CD4-positive, alpha-beta T cell treated with Interleukin-6 for 4 hours (primary cell): ENCODE measurements around the gene MAPK8IP1.
"Not testable (repeated sequence)": the region's sequence is repeated elsewhere in the genome, so short reads cannot be mapped to it uniquely, and the experiment has no call there.

Source experiments
- DNase-seq: peaks from one replicate; pipeline ENCODE4 v3.0.0-alpha.2; 2020; ENCODE audit warnings: mixed read lengths

MAPK8IP1 gene

DNA sequence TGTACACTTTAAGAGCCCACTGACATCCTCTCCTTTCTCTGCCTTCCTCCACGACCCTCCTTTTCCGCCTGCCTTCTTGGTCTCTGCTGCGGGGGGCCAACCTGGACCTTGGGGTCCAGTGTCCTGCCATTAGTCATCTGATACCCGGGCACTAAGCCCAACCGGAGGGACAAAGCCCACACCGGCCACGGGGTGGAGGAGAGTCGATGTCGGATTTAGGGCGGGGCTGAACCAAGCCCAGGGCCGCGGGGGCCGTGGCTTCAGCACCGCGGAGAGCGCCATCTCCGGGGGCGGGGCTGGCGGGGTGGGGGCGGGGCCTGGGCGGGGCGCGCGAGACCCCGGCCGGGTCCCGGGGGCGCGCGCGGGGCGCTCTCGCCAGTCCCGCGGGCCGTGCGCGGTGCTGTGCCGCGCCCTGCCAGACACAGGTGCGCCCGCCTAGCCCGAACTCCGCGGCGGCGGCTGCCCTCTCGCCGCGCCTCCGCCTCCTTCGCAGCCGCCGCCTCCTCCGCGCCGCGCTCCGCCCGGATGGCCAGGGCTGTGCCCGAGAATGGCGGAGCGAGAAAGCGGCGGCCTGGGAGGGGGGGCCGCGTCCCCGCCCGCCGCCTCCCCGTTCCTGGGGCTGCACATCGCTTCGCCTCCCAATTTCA, at the start of gene MAPK8IP1:
Gene MAPK8IP1, plus strand, starts transcription at position 378 of the 647 bp plus-strand sequence. Its CDS starts 170 bp downstream, at position 548.
- peak; percentile 64 for DNase-seq

DNA sequence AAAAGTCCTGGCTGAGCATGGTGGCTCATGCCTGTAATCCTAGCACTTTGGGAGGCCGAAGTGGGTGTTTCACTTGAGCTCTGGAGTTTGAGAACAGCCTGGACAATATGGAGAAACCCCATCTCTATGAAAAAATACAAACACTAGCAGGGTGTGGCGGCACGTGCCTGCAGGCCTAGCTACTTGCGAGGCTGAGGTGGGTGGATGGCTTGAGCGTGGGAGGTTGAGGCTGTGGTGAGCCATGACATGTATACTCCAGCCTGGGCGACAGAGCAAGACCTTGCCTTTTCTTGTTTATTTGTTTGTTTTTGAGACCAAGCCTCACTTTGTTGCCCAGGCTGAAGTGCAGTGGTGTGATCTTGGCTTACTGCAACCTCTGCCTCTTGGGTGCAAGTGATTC, 46.2 kb upstream of the MAPK8IP1 start:
- no peak for DNase-seq

DNA sequence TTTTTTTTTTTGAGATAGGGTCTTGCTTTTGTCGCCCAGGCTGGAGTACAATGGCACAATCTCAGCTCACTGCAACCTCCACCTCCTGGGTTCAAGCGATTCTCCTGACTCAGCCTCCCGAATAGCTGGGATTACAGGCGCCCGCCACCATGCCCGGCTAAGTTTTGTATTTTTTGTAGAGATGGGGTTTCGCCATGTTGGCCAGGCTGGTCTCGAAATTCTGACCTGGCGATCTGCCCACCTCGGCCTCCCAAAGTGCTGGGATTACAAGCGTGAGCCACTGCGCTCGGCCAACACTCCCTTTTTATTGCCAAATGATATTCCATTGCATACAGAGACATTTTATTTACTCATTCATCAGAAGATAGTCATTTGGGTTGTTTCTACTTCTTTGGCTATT, 45.2 kb upstream of the MAPK8IP1 start:
- DNase-seq, result not testable (repeated sequence)

DNA sequence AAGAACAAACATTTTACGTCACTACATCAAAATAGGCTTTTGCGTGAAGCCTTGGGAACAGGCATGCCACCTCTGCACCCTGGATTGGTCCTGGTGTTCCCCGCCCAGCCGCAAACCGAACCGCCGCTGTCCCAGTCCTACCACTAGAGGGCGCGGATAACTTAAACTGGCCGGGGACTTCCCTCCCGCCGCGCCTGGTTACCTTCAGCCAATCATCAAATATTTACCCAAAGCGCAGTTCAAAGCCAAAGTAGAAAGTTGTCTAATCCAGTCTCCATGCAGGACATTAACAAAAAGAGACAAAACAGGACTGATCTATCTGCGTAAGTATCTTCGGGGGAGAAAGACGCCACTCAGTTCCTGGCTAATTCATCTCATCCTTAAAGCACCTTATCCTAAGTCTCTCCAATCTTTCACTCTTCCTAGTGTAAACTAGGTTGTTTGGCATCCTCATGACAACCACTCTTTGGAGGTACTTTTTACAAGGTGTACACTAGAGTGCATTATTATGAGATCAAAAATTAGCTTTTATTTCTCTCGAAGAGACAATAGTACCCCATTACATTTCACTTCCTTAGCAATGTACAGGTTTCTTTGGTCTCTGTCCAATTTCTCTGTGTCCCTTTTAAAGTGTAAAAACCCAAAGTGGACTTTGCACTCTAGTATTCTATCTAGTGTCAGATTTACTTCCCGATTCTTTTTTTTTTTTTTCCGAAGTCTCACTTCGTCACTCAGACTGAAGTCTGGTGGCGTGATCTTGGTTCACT, 42.1 kb upstream of the MAPK8IP1 start:
- peak; percentile 89 for DNase-seq

DNA sequence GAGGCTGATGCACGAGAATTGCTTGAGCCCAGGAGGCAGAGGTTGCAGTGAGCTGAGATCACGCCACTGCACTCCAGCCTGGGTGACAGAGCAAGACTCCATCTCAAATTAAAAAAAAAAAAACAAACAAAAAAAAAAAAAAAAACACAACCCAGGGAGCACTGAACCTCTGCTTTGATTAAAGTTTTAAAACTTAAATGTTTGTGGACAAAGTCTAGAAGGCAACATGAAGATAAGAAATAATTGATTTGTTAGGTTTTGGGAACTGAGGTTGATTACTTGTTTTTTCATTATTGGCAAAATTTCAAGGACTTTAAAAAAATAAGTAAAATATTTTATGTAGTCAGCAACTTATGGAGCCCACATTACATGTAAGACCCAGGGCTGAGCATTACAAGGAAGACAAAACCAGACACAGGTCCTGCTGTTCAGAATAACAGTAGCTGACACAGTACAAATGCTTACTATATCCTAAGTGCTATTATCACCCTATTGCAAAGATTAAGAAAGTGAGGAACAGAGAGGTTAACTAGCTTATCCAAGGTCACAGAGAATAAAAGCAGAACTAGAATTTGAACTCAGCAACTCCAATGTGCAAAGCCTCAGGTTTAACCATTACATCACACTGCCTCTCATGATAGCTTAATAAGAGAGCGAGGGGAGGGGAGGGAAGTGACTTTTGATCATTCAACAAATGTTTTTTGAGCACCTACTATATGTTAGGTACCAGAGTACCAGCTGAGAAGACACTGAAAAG, 40.5 kb upstream of the MAPK8IP1 start:
- DNase-seq, result no peak

DNA sequence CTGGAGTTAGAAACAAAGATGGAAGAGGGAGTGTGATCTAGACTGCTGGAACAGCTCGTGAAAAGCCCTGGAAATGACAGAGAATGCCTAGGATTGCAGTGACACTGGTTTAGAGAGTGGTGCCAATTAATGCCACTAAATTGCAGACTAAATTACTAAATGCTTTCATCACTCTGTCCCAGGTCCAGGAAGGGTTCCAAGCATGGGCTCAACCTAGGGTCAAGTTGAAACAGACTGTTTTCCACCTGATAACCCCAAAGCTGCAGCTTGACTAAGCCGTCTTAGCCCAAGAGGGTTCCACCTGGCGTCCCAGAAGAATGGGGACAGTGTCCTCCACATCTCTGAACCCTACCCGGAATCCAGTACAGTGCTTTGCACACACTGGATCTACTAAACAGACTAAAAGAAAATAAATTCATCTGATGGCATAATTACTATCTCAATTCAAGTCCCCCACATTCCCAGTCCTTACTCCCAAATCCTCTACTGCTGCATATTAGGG, 39.2 kb upstream of the MAPK8IP1 start:
- DNase-seq, result no peak

DNA sequence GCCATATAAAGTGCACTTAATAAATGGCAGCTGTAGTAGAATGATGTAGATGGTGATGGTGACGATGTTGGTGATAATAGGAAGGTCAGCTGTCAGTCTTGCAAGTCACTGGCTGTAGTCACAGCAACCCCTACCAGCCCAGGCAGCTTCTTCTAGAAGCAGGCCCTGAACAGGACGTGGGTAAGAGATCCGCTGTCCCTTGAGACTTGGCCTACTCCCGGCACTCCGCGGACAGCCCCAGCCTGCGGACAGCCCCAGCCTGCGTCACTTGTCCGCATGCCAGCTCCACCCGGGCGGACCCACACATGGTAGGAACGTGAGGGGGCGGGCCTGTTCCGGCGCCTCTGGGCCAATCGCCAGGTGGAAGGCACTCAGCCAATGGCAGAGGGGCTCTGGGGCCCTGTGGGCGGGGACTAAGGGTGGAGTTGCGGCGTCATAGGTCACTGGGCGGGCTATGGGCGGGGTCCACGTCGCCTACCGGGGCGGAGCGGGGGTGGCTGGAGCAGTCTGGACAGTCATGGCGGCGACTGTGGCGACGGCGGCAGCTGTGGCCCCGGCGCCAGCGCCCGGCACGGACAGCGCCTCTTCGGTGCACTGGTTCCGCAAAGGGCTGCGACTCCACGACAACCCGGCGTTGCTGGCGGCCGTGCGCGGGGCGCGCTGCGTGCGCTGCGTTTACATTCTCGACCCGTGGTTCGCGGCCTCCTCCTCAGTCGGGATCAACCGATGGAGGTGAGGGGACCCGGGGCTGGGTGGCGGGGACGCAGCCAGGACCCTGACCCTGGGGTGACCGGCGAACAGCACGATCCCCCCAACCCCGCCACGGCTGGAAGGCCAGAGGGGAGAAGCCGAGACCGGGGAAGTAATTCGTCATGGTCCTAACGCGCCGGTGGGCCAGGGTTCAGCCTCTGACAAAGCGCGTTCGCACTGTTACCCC, 38.2 kb upstream of the MAPK8IP1 start, which contains the start of gene CRY2:
Gene CRY2, plus strand, starts transcription at position 502 of the 937 bp plus-strand sequence. Its CDS starts 16 bp downstream, at position 518.
- peak; percentile 99 for DNase-seq

DNA sequence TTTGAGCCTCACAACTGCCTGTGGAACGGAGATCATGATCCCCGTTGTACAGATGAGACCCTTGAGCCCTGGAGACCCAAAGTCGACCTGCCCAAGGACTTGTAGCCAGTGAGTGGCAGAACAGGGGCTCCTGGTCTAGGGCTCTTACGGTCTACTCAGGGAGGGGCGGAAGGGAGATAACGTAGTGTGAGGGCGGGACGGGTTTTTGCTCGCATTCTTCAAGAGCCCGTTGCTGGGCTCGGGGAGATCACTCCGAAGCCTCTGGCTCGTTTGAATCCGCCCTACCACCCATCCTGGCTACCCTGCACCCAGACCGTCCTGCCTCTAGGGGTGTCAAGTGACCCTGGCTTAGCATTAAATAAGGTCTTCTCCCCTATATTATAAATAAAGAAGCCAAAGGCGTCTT, 37.5 kb upstream of the MAPK8IP1 start:
- peak; percentile 43 for DNase-seq

DNA sequence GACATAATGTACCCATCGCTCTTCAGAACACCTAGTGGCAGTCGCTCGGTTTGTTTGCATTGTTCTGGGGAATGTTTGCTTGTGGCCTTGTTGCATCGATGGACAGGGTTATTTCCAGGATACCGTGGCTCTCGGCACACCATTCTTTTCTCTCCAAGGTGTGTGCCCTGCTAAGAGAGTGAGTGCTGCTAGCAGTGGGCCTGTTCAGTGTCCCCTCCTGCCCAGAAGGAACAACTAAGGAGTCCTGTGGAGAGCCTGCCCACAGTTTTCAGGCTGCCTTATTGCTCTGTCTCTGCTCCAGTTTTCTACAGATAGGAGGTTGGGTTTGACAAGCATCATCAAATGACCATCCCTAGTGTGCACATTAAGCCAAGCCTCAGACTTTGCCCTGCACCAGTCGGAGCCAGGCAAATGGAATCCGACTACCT, 36.8 kb upstream of the MAPK8IP1 start:
- DNase-seq, result no peak

DNA sequence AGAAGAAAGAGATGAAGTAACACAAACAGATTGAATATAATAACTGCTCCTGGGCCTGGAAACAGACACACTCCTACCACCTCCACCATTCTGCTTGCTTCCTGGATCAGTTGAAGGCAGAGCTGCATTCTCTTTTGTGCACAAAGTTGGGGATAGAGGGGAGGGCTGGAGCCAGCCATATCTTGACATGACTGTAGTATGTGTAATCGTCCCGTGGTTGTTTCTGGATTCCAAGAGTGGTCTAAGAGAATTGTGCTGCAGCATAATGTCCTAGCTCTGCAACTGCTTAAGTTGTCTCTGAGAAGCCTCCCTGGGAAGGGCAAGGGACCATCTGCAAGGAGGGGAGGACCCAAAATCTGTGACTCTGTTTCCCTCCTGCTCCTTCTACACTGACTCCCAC, 35.0 kb upstream of the MAPK8IP1 start:
- DNase-seq, result no peak

DNA sequence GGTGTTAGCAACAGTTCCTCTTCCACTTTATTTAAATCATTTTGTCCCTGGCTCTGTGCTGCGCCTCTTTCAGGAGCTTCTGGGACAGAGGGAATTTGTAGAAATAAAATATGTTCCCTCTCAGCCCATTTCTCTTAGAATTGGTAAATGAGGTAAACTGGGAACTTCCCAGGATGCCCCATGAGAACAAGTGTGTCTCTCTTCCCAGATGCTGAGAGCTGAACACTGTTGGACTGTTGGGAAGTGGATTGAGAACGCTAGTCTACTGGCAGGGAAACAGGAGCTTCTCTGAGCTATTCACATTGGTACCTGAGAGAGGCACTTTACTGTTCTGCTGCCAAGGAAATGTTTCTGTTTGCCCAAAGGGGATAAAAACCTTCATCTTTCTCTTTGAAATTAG, 34.2 kb upstream of the MAPK8IP1 start:
- no peak for DNase-seq

DNA sequence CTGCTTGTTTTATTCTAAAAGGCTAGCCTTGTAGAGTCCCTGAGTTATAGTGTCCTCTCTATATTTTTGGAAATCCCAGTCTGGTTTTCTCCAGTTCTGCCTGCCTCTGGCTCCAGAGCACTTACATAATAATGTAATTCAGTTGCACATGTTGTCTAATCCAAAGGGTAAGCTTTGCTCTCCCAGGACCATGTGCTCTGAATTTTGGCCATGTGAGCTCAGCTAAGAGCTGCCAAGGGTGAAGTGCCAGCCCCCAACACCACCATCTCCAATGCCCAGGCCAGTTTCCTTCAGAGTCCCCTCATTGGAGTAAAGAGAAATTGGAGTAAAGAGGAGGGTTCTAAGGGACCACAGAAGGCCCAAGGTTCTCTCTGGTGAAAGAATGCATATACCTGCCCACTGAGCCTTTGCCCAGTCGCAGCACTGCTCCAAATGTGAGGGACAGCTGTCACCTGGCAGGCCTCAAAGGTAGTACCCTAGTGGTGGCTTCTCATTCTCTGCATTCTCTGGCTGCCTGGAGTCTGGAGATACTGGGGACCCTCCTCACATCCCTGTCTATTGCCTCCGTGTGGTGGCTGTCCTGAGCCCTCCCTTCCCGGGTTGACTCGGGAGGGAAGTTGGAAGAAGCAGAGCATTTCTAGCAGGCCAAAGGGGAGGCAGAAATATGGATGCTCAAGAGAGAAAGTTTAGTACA, 33.3 kb upstream of the MAPK8IP1 start:
- DNase-seq, result no peak

DNA sequence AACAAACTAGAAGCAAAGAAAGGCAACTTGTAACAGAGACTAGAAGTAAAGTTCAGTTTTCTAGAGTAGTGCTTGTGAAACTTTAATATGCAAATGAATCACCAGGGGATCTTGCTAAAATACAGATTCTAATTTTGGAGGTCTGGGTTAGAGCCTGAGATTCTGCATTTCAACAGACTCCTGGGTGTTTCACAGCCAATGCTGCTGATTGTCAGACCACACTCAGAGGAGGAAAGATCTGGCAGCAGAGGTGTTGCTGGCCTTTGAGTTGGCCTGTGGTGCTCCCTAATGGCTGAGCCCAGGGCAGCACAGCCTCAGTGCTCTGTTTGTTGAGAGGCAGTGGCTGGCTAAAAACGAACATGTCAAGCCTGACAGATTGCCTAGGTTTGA, 32.7 kb upstream of the MAPK8IP1 start:
- DNase-seq, result no peak

DNA sequence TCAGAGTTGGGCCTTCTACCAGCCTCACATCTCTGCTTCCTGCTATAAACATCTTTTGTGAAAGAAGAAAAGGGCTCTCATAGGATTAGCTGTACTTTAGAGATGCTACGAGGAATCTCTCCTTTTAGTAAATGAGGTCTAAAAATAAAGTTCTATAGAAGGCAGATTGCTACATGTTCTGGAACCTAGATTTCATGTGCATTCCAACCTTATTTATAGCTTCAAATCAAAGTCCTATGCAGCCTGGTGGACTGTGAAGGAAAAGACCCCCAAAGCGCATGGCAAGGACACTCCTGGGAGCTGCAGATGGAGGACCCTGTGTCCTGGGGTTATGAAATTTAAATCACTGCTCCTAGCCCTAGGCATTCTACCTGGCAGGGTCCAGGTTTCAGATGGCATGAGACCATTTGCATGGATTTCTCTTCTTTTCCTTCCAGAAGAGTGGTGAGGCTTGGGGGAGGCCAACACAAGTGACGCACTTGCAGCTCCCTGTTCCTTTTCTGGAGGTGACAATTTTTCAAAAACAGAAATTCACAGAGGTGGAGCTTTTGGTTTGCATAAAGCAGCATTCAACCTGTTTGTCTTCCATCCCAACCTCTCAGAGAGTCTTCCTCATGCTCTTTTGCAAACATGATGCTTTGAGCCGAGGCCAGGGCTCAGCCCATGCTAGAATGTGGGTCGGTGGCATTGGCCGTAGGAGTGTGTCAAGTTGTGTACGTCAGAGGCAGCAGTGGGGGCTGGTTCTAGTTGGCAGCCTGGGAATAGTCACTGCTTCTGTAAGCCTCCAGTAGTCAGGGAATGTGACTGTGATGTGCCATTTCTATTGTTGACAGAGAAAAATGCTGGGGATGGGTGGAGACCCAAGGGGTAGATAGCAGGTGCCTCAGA, 31.9 kb upstream of the MAPK8IP1 start:
- DNase-seq, result no peak

DNA sequence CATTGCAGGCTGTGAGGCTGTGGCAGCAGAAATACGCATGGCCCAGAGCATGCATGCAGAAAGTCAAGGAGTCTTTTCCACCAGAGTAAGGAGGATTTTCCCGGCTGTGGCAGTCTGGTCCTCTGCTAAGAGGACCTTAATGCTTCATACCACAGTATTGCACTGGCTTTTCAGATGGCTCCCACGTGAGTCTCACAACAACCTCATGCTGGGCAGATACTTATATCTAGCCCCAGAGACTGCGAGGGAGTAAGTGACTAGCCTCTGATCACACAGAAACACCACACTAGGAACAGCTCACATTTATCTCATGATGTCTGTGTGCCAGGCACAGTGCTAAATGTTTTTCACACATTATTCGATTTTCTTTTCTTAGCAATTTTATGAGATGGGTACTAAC, 30.1 kb upstream of the MAPK8IP1 start:
- no peak for DNase-seq

DNA sequence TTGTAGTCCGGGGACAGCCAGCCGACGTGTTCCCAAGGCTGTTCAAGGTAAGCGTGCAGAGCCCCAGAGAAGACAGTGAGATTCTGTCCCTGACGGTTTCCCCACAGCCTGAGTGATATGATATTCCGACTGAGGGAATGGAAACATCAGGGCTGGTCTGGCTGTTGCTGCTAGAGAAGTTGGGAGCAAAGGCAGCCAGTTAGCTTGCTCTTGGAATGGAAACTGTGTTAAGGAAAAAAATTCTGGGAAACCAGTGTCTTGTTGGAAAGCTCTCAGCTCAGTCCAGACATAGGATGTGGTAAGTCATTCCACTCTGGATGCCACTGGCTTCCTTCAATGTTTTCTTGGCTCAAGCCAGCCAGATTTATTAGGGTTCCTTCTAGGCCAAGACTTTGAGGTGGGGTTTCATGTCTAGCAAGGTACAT, 29.4 kb upstream of the MAPK8IP1 start:
- no peak for DNase-seq

DNA sequence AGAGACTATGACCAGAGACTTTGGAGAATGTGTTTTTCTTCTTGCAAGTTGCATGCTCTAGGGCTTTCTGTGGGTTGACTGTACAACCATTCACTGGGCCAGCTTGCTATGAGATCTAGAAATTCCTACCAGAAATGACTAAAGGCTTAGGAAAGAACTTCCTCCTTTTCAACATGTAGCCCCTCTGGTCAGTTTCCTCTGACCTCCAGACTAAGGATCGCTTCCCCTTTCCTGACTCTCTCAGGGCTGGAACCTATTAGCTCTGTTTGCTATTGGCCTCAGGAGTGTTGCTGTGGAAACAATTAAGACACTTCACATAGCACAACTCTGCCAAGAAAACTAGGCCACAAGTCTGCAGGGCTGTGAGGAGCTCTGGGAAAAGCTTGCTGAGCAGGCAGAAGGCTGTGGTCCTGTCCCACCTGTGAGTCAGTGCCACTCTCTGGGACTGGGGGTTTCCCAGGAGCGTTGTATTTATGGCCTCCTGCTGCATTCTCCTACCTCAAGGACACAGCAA, 27.4 kb upstream of the MAPK8IP1 start:
- no peak for DNase-seq

DNA sequence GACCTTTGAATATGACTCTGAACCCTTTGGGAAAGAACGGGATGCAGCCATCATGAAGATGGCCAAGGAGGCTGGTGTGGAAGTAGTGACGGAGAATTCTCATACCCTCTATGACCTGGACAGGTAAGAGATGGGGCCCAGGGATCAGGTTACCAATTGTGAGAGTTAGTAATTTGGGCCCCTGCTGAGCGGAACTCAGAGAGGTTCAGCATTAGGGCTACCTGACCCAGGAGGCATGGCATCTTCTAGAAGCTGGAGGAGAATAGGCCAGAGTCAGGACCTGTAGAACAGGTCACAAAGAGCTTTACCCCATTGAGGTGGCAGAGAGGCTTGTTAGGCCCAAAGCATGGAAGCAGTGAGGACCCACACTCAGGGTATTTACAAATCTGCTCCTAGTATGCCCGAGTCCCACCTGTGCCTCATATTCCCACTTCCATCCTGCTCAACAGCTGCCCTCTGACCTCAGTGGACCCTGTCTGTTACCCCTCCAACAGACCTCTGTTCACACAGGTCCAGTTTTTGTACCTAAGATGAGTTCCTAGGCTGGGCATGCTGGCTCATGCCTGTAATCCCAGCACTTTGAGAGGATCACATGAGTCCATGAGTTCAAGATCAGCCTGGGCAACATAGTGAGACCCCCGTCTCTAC, 26.6 kb upstream of the MAPK8IP1 start:
- no peak for DNase-seq

DNA sequence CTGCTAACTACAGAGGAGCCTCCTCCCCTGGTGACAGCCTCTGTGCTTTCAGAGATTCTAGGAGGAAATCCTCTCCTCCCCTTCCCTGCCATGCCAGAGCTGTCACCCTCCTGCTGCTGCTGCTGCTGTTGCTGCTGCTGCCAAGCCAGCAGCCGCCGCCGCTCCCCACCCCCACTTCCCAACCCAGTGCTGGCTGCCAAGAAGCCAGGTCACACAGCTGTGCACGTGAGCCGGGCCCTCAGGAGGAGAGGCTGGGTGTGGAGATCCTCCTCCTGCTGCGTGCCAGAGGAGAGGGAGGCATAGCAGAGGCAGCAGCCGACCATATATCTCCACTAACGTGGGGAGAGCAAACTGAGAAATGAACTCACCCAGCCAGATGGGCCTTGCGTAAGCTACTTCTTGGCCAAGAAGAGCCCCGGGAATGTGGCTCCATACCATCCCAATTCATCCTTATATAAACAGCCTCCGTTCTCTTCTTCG, 25.8 kb upstream of the MAPK8IP1 start:
- no peak for DNase-seq

DNA sequence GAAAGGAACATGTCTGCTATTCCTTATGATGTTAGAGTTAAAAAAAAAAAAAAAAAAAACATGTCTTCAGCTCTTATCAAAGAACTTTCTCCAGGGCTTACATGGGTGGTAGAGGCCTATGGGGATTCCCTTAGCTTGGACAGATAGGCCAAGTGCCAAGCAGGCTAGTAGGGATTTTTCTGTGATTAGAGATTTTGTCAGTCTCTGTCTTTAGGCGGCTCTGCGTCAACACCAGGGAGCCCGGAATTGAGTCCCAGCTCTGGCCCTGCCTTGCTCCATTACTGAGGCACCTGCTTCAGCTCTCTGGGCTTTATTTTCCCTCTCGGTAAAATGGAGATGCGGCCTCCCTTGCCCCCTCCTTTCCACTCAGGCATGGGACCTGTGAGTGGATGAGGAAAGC, 25.1 kb upstream of the MAPK8IP1 start:
- DNase-seq, result no peak
